Endothelial cell of umbilical vein (primary cell): Measurements from ENCODE around the gene RRP1. TPM values are rescaled to one million over a fixed set of nuclear protein-coding genes. Genes with fewer than 3 reads are reported as not detected.
A peak's percentile ranks its signal among the peaks of the same experiment; 100 is the strongest.

Experiments used
- Bru-seq: library from RNA; stranded (reverse); fragments of 400-500 nt; gene quantifications from one replicate; lab custom pipeline; 2021; lab: Mats Ljungman, UMichigan
- BruChase-seq, 2 experiments: library from RNA; stranded (reverse); fragments of 400-500 nt; gene quantifications; one replicate each; lab custom pipeline; 2021; lab: Mats Ljungman, UMichigan
- BruUV-seq: library from RNA; stranded (reverse); fragments of 400-500 nt; replicated peaks from 2 replicates; lab custom pipeline; 2021; lab: Mats Ljungman, UMichigan
- CTCF ChIA-PET: fragments of 300-600, 350-600 bp; sonication (Branson Sonifier 250); formaldehyde crosslinking; loops from one replicate; lab custom pipeline; 2021; ENCODE audit warnings: antibody characterized with exemption, inconsistent platforms; lab: Charles Lee
- POLR2A ChIA-PET: fragments of 300-600, 350-600 bp; sonication (Branson Sonifier 250); formaldehyde crosslinking; loops from one replicate; lab custom pipeline; 2021; ENCODE audit warnings: antibody characterized with exemption, inconsistent platforms; lab: Charles Lee
- DNase-seq: peaks from one replicate; pipeline ENCODE4 v3.0.0-alpha.2; 2011; ENCODE audit warnings: low read depth, low spot score
- FAIRE-seq: peaks from 2 replicates; lab custom pipeline; 2011; peaks lifted over from hg19 to GRCh38; lab: Jason Lieb, UNC
- H2AFZ ChIP-seq: 2 replicates; pipeline ENCODE4 v1.6.0; 2012; ENCODE audit warnings: low read depth, low read length, control low read depth, inconsistent platforms
- H3K27ac ChIP-seq: 2 replicates; pipeline ENCODE4 v1.5.1; 2011; ENCODE audit warnings: low read depth, mild to moderate bottlenecking, control low read depth, low read length, moderate library complexity; ENCODE audit not compliant: insufficient read depth
- H3K27me3 ChIP-seq, 2 experiments: 2 replicates each; pipeline versions ENCODE4 v1.6.0 to v1.6.1; 2011; ENCODE audit warnings: low read length in 2 of 2, mixed read lengths in 1 of 2; ENCODE audit not compliant: control insufficient read depth in 2 of 2, insufficient read depth in 2 of 2
- H3K36me3 ChIP-seq, 2 experiments: 2 replicates in 1 of 2; 3 replicates in 1 of 2; pipeline ENCODE4 v1.5.1; 2011; ENCODE audit warnings: low read length in 2 of 2, mild to moderate bottlenecking in 1 of 2, moderate library complexity in 1 of 2; ENCODE audit not compliant: control insufficient read depth in 2 of 2, insufficient read depth in 2 of 2; ENCODE audit errors: extremely low read depth in 1 of 2
- H3K4me1 ChIP-seq: 3 replicates; pipeline ENCODE4 v1.5.1; 2011; ENCODE audit warnings: mild to moderate bottlenecking, low read length; ENCODE audit not compliant: control insufficient read depth, insufficient read depth; ENCODE audit errors: extremely low read depth
- H3K4me2 ChIP-seq: 2 replicates; pipeline ENCODE4 v1.6.1; 2011; ENCODE audit warnings: low read length, control low read depth, mixed read lengths; ENCODE audit not compliant: insufficient read depth
- H3K4me3 ChIP-seq, 3 experiments: fragments of 200-600 bp in 1 of 3; sonication (generic), shearing (Covaris generic) in 1 of 3; replicated peaks in 1 of 3; 2 replicates each; pipeline ENCODE4 v1.5.1; 2011 to 2016; ENCODE audit warnings: control low read depth in 3 of 3, low read length in 3 of 3, mild to moderate bottlenecking in 2 of 3, inconsistent platforms in 1 of 3, low read depth in 1 of 3, moderate library complexity in 1 of 3; ENCODE audit not compliant: insufficient read depth in 1 of 3
- H3K79me2 ChIP-seq: 2 replicates; pipeline ENCODE4 v1.6.0; 2012; ENCODE audit warnings: low read length, inconsistent platforms; ENCODE audit not compliant: control insufficient read depth, insufficient read depth
- H3K9ac ChIP-seq: replicated peaks from 2 replicates; pipeline ENCODE3; 2011; ENCODE audit warnings: low read length, control low read depth; ENCODE audit not compliant: insufficient read depth; ENCODE audit errors: extremely low read depth
- H3K9me1 ChIP-seq: replicated peaks from 3 replicates; pipeline ENCODE4 v1.6.0; 2011; ENCODE audit warnings: mild to moderate bottlenecking, low read length; ENCODE audit not compliant: control insufficient read depth, insufficient read depth; ENCODE audit errors: extremely low read depth
- H3K9me3 ChIP-seq: replicated peaks from 2 replicates; pipeline ENCODE4 v1.5.1; 2012; ENCODE audit warnings: low read length, inconsistent platforms; ENCODE audit not compliant: control insufficient read depth, insufficient read depth
- H4K20me1 ChIP-seq: replicated peaks from 2 replicates; pipeline ENCODE3; 2011; ENCODE audit warnings: mild to moderate bottlenecking, low read length; ENCODE audit not compliant: control insufficient read depth, insufficient read depth; ENCODE audit errors: extremely low read depth
- CTCF ChIP-seq, 2 donors: IDR thresholded peaks; 1 replicate in 1 of 2; 2 replicates in 1 of 2; pipeline ENCODE4 v1.5.1; 2011; ENCODE audit warnings: low read length in 2 of 2, mild to moderate bottlenecking in 2 of 2, moderate library complexity in 2 of 2, control low read depth in 1 of 2, inconsistent platforms in 1 of 2, low read depth in 1 of 2; ENCODE audit not compliant: insufficient read depth in 1 of 2; ENCODE audit errors: extremely low read depth in 1 of 2
- EZH2 ChIP-seq: IDR thresholded peaks from 2 replicates; pipeline ENCODE4 v1.6.1; 2012; ENCODE audit warnings: borderline replicate concordance, low read depth, mild to moderate bottlenecking, moderate library complexity, low read length, inconsistent platforms; ENCODE audit not compliant: severe bottlenecking
- FOS ChIP-seq: IDR thresholded peaks from 2 replicates; pipeline ENCODE4 v1.6.1; 2011; ENCODE audit warnings: mild to moderate bottlenecking, low read length, moderate library complexity, borderline replicate concordance; ENCODE audit not compliant: insufficient read depth
- GATA2 ChIP-seq: IDR thresholded peaks from 2 replicates; pipeline ENCODE4 v1.7.0; 2011; ENCODE audit warnings: low read depth, mild to moderate bottlenecking, moderate library complexity, mixed read lengths, low read length; ENCODE audit not compliant: insufficient read length, insufficient read depth
- JUN ChIP-seq: IDR thresholded peaks from 2 replicates; pipeline ENCODE4 v1.6.1; 2011; ENCODE audit warnings: borderline replicate concordance, low read depth; ENCODE audit not compliant: insufficient read length, insufficient read depth
- MAX ChIP-seq: IDR thresholded peaks from 2 replicates; pipeline ENCODE4 v1.6.1; 2011; ENCODE audit not compliant: insufficient read depth, insufficient read length
- MYC ChIP-seq: IDR thresholded peaks from one replicate; pipeline ENCODE4 v1.6.1; 2011; ENCODE audit warnings: mild to moderate bottlenecking, low read depth, low read length
- POLR2A ChIP-seq: IDR thresholded peaks from 2 replicates; pipeline ENCODE4 v1.6.1; 2012; ENCODE audit warnings: low read depth, mild to moderate bottlenecking, control low read depth, low read length
- POLR2AphosphoS5 ChIP-seq: IDR thresholded peaks from 2 replicates; pipeline ENCODE4 v1.6.1; 2012; ENCODE audit warnings: low read depth, mild to moderate bottlenecking, control low read depth, low read length, moderate library complexity; ENCODE audit not compliant: insufficient read depth
- dilution Hi-C: fragments of 300-500 bp; cut with MboI; formaldehyde crosslinking; loops from one replicate; pipeline ENCODE4 v1.15.0; 2019; ENCODE audit warnings: low sequenced_read_pairs; ENCODE audit not compliant: extremely low pct_ligation_motif_present
- intact Hi-C: fragments of 100-400 bp; cut with micrococcal nuclease; formaldehyde crosslinking; loops from one replicate; pipeline ENCODE4 v1.10.0; 2022
- long read RNA-seq: library from polyadenylated mRNA; stranded (forward); transcript quantifications from one replicate; pipeline ENCODE4 v2.0.0, GENCODE V29; 2021
- polyA minus RNA-seq, 3 experiments: library from RNA; depleted of rRNA, polyadenylated mRNA; stranded (reverse); fragments of >200 nt; gene quantifications; 1 replicate in 1 of 3; 2 replicates in 2 of 3; pipeline ENCODE4 v1.2.3, GENCODE V29; 2011
- polyA plus RNA-seq, 4 experiments: library from polyadenylated mRNA; depleted of rRNA in 3 of 4; stranded (reverse) in 3 of 4; unstranded in 1 of 4; fragments of >200 nt; gene quantifications; 2 replicates each; pipeline versions ENCODE4 v1.2.1 to v1.2.3, GENCODE V29; 2011 to 2012; ENCODE audit warnings: missing spikeins in 1 of 4
- total RNA-seq: library from RNA; stranded (reverse); gene quantifications from 2 replicates; pipeline ENCODE4 v1.2.3, GENCODE V29; 2021

RRP1 gene
- total RNA-seq (35.0 and 36.3 TPM in 2 replicates), polyA plus RNA-seq (11.2 and 15.2 TPM in 2 replicates), polyA minus RNA-seq (11.8 and 11.9 TPM in 2 replicates), Bru-seq, nascent RNA (percentile 62 among the genes with signal in this experiment), BruChase-seq, experiment 1, labeled RNA remaining after a 6-hour chase (percentile 66 among the genes with signal in this experiment), BruChase-seq, experiment 2, labeled RNA remaining after a 2-hour chase (percentile 68 among the genes with signal in this experiment)
- polyA plus RNA-seq (2011; cell fraction: cytosol; rRNA removed): 18.4 and 21.0 TPM in 2 replicates
- polyA plus RNA-seq (2011; cell fraction: nucleus; rRNA removed): 51.6 and 55.5 TPM in 2 replicates
- 35.1 and 37.7 TPM in 2 replicates for polyA plus RNA-seq (2012)
- 16.4 TPM for polyA minus RNA-seq (2011; cell fraction: cytosol; rRNA and poly(A)+ RNA removed)
- 20.5 and 22.9 TPM in 2 replicates for polyA minus RNA-seq (2011; cell fraction: nucleus; rRNA and poly(A)+ RNA removed)
- long read RNA-seq, transcript RRP1-207 (13 exons, 3,022 nt): major isoform, 130 of 153 reads
- long read RNA-seq, partial matches to known transcripts: 7 of 153 reads
- long read RNA-seq, other reads (novel, unspliced or antisense): 15 of 153 reads

- H3K9ac ChIP-seq: peak within 1 kb of the TSS; percentile 81
- CTCF ChIA-PET: interaction anchor here (0.7 to 2.2 kb wide), 11 partner anchors 11 to 186 kb away, joined by 3 to 10 read pairs (median 3); no protein-coding TSS in a partner anchor
- FAIRE-seq (peak; percentile 77), DNase-seq (peak; percentile 91)
- TF ChIP-seq CTCF (IDR thresholded peaks at IDR 0.05; ENCODE audit: extremely low read depth in 1 of 2, insufficient read depth in 1 of 2, low read depth in 1 of 2, low read length in 2 of 2) (peak; percentile 79 to 98), MAX (peak; percentile 59), JUN (no peak), EZH2 (no peak), GATA2 (no peak), MYC (peak; percentile 84), FOS (no peak), POLR2A (peak; percentile 96), POLR2AphosphoS5 (peak; percentile 98)
- H4K20me1 ChIP-seq: no peaks in the 10 kb centered on the region
- no peaks in the 10 kb centered on the region for H3K9me3 ChIP-seq
- H3K36me3 ChIP-seq: peaks cover 10 to 24% of the 10 kb centered on the region in 2 experiments
- POLR2A ChIA-PET: no interaction called here
- peaks cover 7% of the 10 kb centered on the region for H3K4me1 ChIP-seq
- BruUV-seq: no TSS peak
- H3K9me1 ChIP-seq: no peaks in the 10 kb centered on the region
- peak within 1 kb of the TSS; percentile 59 for H3K27ac ChIP-seq
- dilution Hi-C loops: no loop called here
- H3K4me3 ChIP-seq: peak within 1 kb of the TSS; percentile 85 to 95 (median 91)
- H3K27me3 ChIP-seq: no peaks in the 10 kb centered on the region
- peak within 1 kb of the TSS; percentile 86 for H2AFZ ChIP-seq
- H3K4me2 ChIP-seq: peak within 1 kb of the TSS; percentile 81
- H3K79me2 ChIP-seq: peaks cover 48% of the 10 kb centered on the region
- intact Hi-C loops: loop anchor here (5.0 kb wide), 1 partner anchor 62 kb away; no protein-coding TSS in a partner anchor
These were observed at the start of gene RRP1 for GRCh38 chr21:43789276-43790009. TSS of gene RRP1 (plus strand) at chr21:43789577. CDS start at chr21:43789630, 53 bp downstream.
